Activated T-cell treated with anti-CD3 and anti-CD28 coated beads for 48 hours (primary cell): ENCODE results near the gene YWHAB.
"Not testable (repeated sequence)": the region's sequence is repeated elsewhere in the genome, so short reads cannot be mapped to it uniquely, and the experiment has no call there.

ENCODE experiments used
- DNase-seq: peaks from one replicate; pipeline ENCODE4 v3.0.0-alpha.2; 2020; ENCODE audit warnings: low read depth

The YWHAB gene

GRCh38 chr20:44885392-44886265 is at the start of gene YWHAB:
YWHAB (plus strand) TSS chr20:44885705; CDS start chr20:44901534, 15,829 bp downstream.
- peak; percentile 98 for DNase-seq

DNA sequence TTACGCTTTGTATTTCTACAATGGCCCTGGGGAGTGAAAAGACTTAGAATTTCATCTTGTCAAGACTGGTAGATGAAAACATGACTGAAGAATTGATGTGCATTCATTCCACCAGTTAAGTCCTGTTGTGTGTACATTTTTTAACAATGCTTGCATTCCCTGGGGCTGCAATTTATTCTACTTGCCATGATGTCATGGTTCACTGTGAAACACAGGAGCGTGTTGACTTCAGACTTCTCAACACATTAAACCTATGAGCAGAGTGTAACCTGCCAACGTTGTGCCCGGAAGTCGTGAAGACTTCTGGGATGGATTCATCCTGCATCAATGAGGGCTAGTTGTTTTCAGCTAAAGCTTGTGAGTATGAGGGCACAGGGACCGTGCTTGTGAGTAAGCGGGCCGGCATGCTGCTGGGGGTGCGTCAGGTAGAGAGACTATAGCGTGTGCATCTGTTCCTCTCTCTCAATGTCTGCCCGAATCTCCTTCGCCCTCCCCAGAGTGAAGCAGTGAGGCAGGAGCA is 48.8 kb upstream of the YWHAB start:
- no peak for DNase-seq

- no peak for DNase-seq
Measured at GRCh38 chr20:44837946-44838345, 47.6 kb upstream of the YWHAB start.

GRCh38 chr20:44838521-44838920 is 47.0 kb upstream of the YWHAB start:
- no peak for DNase-seq

DNA sequence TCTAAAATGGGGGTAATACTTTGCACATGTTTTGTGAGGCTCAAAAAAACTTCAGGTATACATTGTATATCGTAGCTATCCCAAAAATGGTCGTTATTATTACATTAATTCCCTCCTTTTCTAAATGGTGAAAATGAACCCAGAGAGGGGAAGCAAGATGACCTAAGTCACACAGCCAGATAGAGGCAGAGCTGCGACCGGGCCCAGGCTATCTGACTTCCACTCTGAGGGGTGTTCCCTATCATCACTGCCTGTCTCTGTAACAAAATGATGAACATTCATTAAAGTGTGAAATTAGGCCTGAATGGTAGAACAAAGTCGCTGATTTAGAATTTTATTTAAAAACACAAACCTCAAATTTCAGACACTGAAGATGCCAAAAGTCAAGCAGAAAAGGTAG is 46.0 kb upstream of the YWHAB start:
- no peak for DNase-seq

DNA sequence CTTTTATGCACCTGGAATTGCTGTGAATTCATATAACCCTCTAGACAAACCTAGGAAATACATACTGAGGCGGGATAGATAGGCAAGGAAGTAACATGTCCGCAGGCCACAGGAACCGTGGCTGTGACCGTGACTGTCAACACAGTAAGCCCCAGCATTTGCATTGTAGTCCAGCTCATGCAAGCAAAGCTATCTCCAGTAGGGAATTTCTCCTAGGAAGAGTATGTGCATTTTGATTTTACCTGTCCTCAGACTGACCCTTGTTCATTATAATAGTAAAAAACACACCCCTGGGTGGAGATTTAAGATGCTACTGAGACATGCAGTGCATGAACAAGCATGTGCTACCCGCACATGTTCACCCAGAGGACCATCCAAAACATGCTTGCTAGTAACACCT is 44.7 kb upstream of the YWHAB start:
- no peak for DNase-seq

- no peak for DNase-seq
Measured at GRCh38 chr20:44841955-44842354, 43.5 kb upstream of the YWHAB start.

- DNase-seq: no peak
Measured at GRCh38 chr20:44843876-44844275, 41.6 kb upstream of the YWHAB start.

DNA sequence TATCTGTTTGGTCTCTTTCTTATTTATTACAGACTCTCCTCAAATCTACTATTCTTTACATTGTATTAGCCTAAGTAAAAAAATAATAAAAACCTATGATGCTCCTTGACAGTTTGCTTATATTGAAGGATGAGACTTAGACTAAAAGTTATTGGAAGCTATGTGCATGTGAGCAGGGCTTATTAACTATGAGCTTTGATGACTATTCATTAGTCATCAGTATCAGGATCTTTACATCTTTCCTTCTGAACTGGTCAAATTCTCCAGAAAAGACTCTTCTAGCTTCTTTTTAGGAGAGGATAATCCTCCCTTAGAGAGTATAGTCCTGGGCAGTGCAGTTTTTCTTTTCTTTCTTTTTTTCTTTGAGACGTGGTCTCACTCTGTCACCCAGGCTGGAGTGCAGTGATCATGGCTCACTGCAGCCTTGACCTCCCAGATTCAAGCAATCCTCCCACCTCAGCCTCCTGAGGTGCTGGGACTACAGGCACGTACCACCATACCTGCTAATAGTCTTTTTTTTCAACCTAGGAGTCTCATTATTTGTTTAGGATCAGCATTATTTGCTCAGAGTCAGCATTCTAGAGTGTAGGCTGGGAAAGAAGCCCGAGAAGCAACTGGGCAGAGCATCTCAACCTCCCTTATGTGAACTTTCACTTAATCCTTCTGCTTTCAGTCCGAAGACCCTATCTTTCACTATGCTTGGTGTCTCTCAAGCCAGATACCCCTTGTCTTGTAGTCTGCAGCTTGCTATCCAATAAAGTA is 37.1 kb upstream of the YWHAB start:
- no peak for DNase-seq

GRCh38 chr20:44849703-44850102 is 35.8 kb upstream of the YWHAB start:
- DNase-seq: no peak

- DNase-seq: no peak
Measured at GRCh38 chr20:44850272-44850671, 35.2 kb upstream of the YWHAB start.

- DNase-seq: no peak
Measured at GRCh38 chr20:44850837-44851236, 34.7 kb upstream of the YWHAB start.

DNA sequence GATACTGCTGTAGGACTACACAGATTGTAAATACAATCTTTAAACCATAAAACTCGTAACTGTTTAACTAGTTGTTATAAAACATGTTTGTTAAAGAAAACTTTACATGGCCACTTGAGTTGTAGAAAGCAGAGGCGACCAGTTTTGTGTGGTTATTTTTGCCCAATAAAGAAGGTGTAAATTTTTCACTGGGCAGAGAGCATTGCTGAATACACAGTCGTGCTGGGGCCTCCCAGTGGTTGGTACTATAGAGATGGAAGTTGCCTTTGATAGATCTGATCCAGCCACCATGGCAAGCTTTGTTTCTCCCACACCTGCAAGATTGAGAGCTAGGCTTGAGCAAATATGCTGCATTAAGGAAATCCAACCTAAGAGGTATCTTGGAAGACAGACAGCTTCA is 34.0 kb upstream of the YWHAB start:
- DNase-seq: no peak

DNA sequence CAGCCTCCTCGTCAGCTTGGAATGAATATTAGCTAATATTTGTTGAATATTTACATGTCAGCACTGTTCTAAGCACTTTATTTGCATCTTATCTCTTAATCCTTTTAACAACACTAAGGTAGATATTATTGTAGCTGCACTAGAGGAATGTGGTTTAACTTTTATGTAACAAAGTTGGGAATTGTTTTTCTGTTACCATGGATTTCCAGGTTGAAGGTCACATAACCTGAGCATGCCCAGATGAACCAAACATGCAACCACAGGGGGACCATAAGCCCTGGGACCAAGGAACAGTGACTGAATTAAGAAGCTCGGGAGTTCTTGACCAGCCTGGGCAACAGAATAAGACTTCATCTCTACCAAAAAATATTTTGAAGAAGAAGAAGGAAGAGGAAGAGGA is 29.1 kb upstream of the YWHAB start:
- DNase-seq: no peak

DNA sequence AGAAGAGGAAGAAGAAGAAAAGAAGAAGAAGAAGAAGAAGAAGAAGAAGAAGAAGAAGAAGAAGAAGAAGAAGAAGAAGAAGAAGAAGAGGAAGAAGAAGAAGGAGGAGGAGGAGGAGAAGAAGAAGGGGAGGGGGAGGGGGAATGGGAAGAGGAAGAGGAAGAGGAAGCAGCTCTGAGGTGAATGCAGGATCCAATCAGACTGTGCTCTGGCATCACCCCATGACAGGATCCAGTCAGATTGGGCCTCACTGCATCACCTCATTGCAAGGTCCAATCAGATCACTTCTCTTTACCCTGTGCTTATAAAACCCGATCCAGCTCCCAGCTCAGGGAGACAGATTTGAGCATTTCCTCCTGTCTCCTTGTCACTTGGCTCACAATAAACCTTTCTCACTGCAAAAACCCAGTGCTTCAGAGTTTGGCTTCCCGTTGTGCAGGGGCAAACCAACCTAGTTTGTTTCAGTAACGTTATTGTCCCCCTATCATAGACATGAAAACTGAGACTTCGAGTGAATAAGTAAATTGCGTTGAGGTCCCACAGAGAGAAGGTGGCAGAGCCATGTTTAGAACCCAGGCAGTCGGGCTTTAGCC is 28.6 kb upstream of the YWHAB start:
- no peak for DNase-seq

- DNase-seq: no peak
Measured at GRCh38 chr20:44858606-44859360, 26.7 kb upstream of the YWHAB start.

GRCh38 chr20:44861531-44862006 is 23.9 kb upstream of the YWHAB start:
- no peak for DNase-seq

DNA sequence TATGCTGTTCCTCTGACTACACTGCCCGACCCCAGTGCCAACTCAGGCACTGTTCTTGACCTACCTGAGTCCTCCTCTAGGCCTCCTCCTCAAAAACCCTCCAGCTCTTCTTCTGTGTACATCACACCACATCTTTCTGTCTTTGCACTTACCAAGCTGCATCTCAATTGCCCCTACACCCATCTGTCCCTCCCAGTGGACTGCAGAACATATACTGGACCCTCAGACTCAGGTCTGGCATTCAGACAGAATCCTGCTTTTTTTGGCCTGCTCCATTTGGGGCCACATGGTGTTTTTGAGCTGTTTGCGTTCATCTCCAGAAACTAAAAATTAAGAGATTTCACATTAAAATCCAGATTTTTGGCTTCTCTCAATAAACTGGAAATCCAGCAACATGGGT is 23.2 kb upstream of the YWHAB start:
- DNase-seq: no peak

DNA sequence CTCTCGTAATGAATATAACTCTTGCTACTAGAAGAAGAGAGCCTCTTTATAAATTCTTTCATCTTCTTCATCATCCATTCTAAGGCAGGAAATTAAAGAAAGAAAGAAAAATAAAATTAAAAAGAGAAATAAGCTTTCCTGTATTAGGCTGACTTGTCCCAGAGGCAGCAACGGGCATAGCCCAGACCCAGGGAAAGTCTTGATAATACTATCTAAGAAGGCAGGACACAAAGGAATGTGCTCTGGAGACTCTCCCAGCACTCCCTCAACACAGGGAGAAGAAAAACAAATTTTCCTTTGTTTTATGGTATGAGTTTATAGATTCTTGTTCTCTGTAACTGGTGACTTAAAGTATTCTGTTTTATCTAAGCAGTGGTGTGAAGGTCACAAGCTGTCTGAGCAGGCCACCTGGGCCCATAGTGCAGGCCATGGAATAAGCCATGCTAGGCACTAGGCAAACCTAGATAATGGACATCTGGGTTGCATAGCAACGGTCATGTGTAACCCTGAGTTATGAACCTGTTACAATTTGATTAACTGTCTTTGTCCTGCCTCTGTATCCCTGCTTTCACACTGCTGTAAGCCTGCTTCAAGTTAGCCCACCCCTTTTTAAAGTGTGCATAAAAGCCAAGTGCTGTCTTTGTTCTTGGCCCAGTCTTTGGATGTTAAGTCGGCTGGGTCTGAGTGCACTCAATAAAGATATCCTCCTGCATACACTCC is 22.0 kb upstream of the YWHAB start:
- not testable (repeated sequence) for DNase-seq

DNA sequence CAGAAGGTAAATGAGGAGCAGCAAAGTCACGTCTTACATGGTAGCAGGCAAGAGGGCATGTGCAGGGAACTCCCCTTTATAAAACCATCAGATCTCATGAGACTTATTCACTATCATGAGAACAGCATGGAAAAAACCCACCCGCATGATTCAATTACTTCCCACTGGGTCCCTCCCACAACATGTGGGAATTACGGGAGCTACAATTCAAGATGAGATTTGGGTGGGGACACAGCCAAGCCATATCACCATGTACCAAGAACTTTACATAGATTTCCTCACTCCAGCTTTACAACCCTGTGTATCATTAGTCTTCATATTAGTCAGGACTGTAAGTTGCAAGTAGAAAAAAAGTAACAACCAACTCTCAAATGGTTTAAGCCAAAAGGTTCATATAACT is 21.0 kb upstream of the YWHAB start:
- not testable (repeated sequence) for DNase-seq

DNA sequence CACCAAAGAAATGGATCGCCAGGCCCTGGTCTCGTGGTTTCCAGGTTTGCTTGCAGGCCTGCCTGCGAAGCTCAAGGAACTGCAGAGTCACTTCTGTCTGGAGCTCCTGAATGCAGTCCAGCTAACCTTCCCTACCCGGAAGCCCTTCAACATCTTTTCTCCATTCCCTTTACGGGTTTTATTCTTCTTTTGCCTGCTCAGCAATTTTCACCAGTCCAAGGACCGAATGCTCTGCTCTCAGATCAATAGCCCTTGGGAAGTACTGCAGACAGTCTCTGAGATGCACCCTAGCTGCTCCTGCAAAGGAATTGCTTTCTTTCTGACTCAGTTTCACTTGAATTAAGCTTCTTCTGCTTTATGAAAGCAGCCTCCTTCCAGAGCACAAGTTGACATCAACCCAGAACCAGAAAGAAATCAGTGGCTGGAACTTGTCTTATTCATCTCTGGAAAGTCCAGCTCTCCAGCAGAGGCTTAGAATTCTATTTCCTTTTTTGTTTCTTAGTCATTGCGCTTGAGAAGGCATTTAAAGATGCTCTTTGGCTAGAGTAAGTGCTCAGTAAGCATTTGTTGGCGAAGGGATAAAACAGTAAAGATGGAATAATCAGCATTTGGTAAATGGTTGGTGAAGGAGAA is 18.7 kb upstream of the YWHAB start:
- no peak for DNase-seq
